MM.1S (cell line): Measurements from ENCODE around the gene RBM45.

ENCODE experiments used
- DNase-seq: peaks from one replicate; pipeline ENCODE4 v3.0.0-alpha.2; 2015
- H2AFZ ChIP-seq: fragments of 300-600 bp; sonication (generic); 2 replicates; pipeline ENCODE4 v1.6.0; 2016; ENCODE audit warnings: antibody characterized with exemption, low read length
- H3F3A ChIP-seq: fragments of 300-600 bp; sonication (generic); 2 replicates; pipeline ENCODE4 v1.6.1; 2016; ENCODE audit warnings: mild to moderate bottlenecking, antibody characterized with exemption, low read length, moderate library complexity, mixed read lengths; ENCODE audit not compliant: insufficient read depth
- H3K27ac ChIP-seq: fragments of 300-600 bp; sonication (generic); 2 replicates; pipeline ENCODE4 v1.5.1; 2016; ENCODE audit warnings: mild to moderate bottlenecking, low read length
- H3K27me3 ChIP-seq: fragments of 300-600 bp; sonication (generic); replicated peaks from 2 replicates; pipeline ENCODE4 v1.6.0; 2016; ENCODE audit warnings: low read length; ENCODE audit not compliant: insufficient read depth
- H3K36me3 ChIP-seq: fragments of 300-600 bp; sonication (generic); replicated peaks from 2 replicates; pipeline ENCODE4 v1.6.1; 2016; ENCODE audit warnings: mild to moderate bottlenecking, low read length, mixed read lengths; ENCODE audit not compliant: insufficient read depth
- H3K4me1 ChIP-seq: fragments of 300-600 bp; sonication (generic); 2 replicates; pipeline ENCODE4 v1.6.1; 2016; ENCODE audit warnings: low read length, mixed read lengths
- H3K4me2 ChIP-seq: fragments of 300-600 bp; sonication (generic); 2 replicates; pipeline ENCODE4 v1.6.0; 2016; ENCODE audit warnings: low read depth, low read length
- H3K4me3 ChIP-seq: fragments of 300-600 bp; sonication (generic); 2 replicates; pipeline ENCODE4 v1.5.1; 2016; ENCODE audit warnings: low read length, mixed read lengths
- H3K79me2 ChIP-seq: fragments of 300-600 bp; sonication (generic); 2 replicates; pipeline ENCODE4 v1.6.1; 2016; ENCODE audit warnings: mixed run types, low read length, mixed read lengths
- H3K9ac ChIP-seq: fragments of 300-600 bp; sonication (generic); 2 replicates; pipeline ENCODE4 v1.6.1; 2016; ENCODE audit warnings: low read length, mixed read lengths
- H3K9me2 ChIP-seq: fragments of 300-600 bp; sonication (generic); replicated peaks from 2 replicates; pipeline ENCODE4 v1.6.1; 2016; ENCODE audit warnings: mild to moderate bottlenecking, low read length, mixed read lengths; ENCODE audit not compliant: insufficient read depth
- H3K9me3 ChIP-seq: fragments of 300-600 bp; sonication (generic); replicated peaks from 2 replicates; pipeline ENCODE4 v1.6.1; 2016; ENCODE audit warnings: mild to moderate bottlenecking, low read length, mixed read lengths; ENCODE audit not compliant: insufficient read depth
- H4K20me1 ChIP-seq: fragments of 300-600 bp; sonication (generic); 2 replicates; pipeline ENCODE4 v1.6.1; 2016; ENCODE audit warnings: mild to moderate bottlenecking, low read length, moderate library complexity, mixed read lengths; ENCODE audit not compliant: insufficient read depth
- CTCF ChIP-seq: fragments of 300-600 bp; sonication (generic); IDR thresholded peaks from 2 replicates; pipeline ENCODE4 v1.5.1; 2016; ENCODE audit warnings: antibody characterized with exemption, low read length, mixed read lengths
- EZH2 ChIP-seq: fragments of 300-600 bp; sonication (generic); optimal IDR thresholded peaks from 2 replicates; pipeline ENCODE3; 2017; ENCODE audit warnings: low read depth, mild to moderate bottlenecking, antibody characterized with exemption, low read length, mixed read lengths
- EZH2phosphoT487 ChIP-seq: fragments of 300-600 bp; sonication (generic); IDR thresholded peaks from 2 replicates; pipeline ENCODE4 v1.6.1; 2018; ENCODE audit warnings: antibody characterized with exemption, low read length

Gene RBM45

DNA sequence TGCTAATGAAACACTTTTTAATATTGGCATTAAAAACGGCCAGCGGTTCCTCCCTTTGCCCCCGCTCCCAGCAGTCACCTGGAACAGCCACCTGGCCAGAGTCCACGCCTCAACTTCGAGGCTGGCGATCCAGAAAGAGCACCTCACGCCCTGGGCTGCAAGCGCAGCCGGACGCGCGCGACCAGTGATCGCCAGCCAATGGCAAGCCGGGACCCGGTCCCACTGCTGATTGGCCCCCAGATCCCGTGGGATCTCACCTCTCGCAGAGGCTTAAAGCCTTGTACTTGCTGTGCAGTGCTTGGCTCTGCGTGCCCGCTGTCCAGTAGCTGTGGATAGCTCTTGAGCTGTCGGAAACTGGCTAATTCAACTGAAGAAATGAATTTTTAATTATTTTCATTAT, 4.1 kb upstream of the RBM45 start:
- DNase-seq, result no peak
- Histone ChIP-seq H3K4me1 (no peaks in the 10 kb centered on the region), H4K20me1 (no peaks in the 10 kb centered on the region), H3K4me2 (no peak overlapping the region), H3K27ac (no peak overlapping the region), H3K9me3 (no peaks in the 10 kb centered on the region), H3K4me3 (no peak overlapping the region), H3K36me3 (no peaks in the 10 kb centered on the region), H3K27me3 (no peaks in the 10 kb centered on the region), H3K9ac (no peak overlapping the region), H3K9me2 (no peaks in the 10 kb centered on the region), H3F3A (peaks cover 8% of the 10 kb centered on the region; the same call in 1 of the 2 replicates), H2AFZ (no peak overlapping the region), H3K79me2 (peaks cover 7% of the 10 kb centered on the region)
- no peak for TF ChIP-seq CTCF
- TF ChIP-seq EZH2phosphoT487, result no peak
- no peak for TF ChIP-seq EZH2

GRCh38 chr2:178109813-178110212, 2.4 kb upstream of the RBM45 start:
- Histone ChIP-seq H3K9me3 (no peaks in the 10 kb centered on the region), H3K27me3 (no peaks in the 10 kb centered on the region), H3K27ac (no peak overlapping the region), H3K4me2 (no peak overlapping the region), H3K4me3 (no peak overlapping the region), H3K9ac (no peak overlapping the region), H2AFZ (no peak overlapping the region), H3K9me2 (no peaks in the 10 kb centered on the region), H3F3A (peaks cover 16% of the 10 kb centered on the region; the same call in 1 of the 2 replicates), H4K20me1 (no peaks in the 10 kb centered on the region), H3K36me3 (no peaks in the 10 kb centered on the region), H3K4me1 (peaks cover 3% of the 10 kb centered on the region; the same call in 1 of the 2 replicates), H3K79me2 (peaks cover 21% of the 10 kb centered on the region)
- TF ChIP-seq EZH2, result no peak
- TF ChIP-seq CTCF, result peak; percentile 65
- DNase-seq, result peak; percentile 63

- Histone ChIP-seq H3K27me3 (no peaks in the 10 kb centered on the region), H3K9ac (no peak overlapping the region), H3K9me3 (no peaks in the 10 kb centered on the region), H4K20me1 (no peaks in the 10 kb centered on the region), H3K27ac (no peak overlapping the region), H3K36me3 (no peaks in the 10 kb centered on the region), H2AFZ (no peak overlapping the region), H3F3A (peaks cover 16% of the 10 kb centered on the region; the same call in 1 of the 2 replicates), H3K4me3 (no peak overlapping the region), H3K9me2 (no peaks in the 10 kb centered on the region), H3K4me1 (peaks cover 6% of the 10 kb centered on the region; the same call in 1 of the 2 replicates), H3K4me2 (no peak overlapping the region), H3K79me2 (peaks cover 29% of the 10 kb centered on the region)
- DNase-seq, result no peak
- TF ChIP-seq CTCF (no peak), EZH2 (no peak), EZH2phosphoT487 (no peak)
Observed at GRCh38 chr2:178110681-178111080, 1.6 kb upstream of the RBM45 start.
